Fibroblast of the aortic adventitia (primary cell): ENCODE measurements around the gene ZNF77. TPM values are rescaled to one million over a fixed set of nuclear protein-coding genes. Genes with fewer than 3 reads are reported as not detected.
A peak's percentile ranks its signal among the peaks of the same experiment; 100 is the strongest.
"Not testable (repeated sequence)": the region's sequence is repeated elsewhere in the genome, so short reads cannot be mapped to it uniquely, and the experiment has no call there.

Experiments
- DNase-seq: peaks from one replicate; pipeline ENCODE4 v3.0.0-alpha.2; 2010; ENCODE audit warnings: low read depth
- H3K4me3 ChIP-seq: 2 replicates; pipeline ENCODE4 v1.5.1; 2011; ENCODE audit warnings: low read depth, mild to moderate bottlenecking, control low read depth, low read length, moderate library complexity
- CTCF ChIP-seq: IDR thresholded peaks from 2 replicates; pipeline ENCODE4 v1.5.1; 2011; ENCODE audit warnings: mild to moderate bottlenecking, low read length, control low read depth, inconsistent platforms; ENCODE audit not compliant: insufficient read depth
- total RNA-seq: library from RNA; depleted of rRNA; stranded (reverse); fragments of >200 nt; gene quantifications from 2 replicates; pipeline ENCODE4 v1.2.3, GENCODE V29; 2012; ENCODE audit warnings: low replicate concordance

ZNF77 gene
- total RNA-seq, 1 donor = 5.5 TPM

GRCh38 chr19:2902590-2903218 is 42.1 kb downstream of the ZNF77 start:
- H3K4me3 ChIP-seq = no peak overlapping the region
- no peak for DNase-seq
- TF ChIP-seq CTCF = no peak

- peak; percentile 99 for DNase-seq
- H3K4me3 ChIP-seq = peak within 1 kb of the TSS; percentile 97
- no peak for TF ChIP-seq CTCF
These were observed 44.2 kb downstream of the ZNF77 start, which contains the start of gene ZNF57 for GRCh38 chr19:2900296-2901252. Gene ZNF57 (plus strand): TSS chr19:2900928. CDS start chr19:2901046, 118 bp downstream.

GRCh38 chr19:2896694-2897093 is 48.1 kb downstream of the ZNF77 start:
- DNase-seq = no peak
- H3K4me3 ChIP-seq = no peak overlapping the region
- TF ChIP-seq CTCF = no peak

- H3K4me3 ChIP-seq, DNase-seq: not testable (repeated sequence)
These were observed 54.2 kb downstream of the ZNF77 start for GRCh38 chr19:2890531-2890930.

GRCh38 chr19:2888731-2889224 is 56.0 kb downstream of the ZNF77 start:
- peak; percentile 4 for DNase-seq
- no peak for TF ChIP-seq CTCF
- peak overlapping the region; percentile 33 for H3K4me3 ChIP-seq

- peak; percentile 86 for DNase-seq
- peak; percentile 69 for TF ChIP-seq CTCF
- peak overlapping the region; percentile 19 for H3K4me3 ChIP-seq
These were observed 57.3 kb downstream of the ZNF77 start for GRCh38 chr19:2887391-2887914.

GRCh38 chr19:2885736-2886135 is 59.0 kb downstream of the ZNF77 start:
- no peak for TF ChIP-seq CTCF
- no peak for DNase-seq
- no peak overlapping the region for H3K4me3 ChIP-seq
